M059J (cell line): ENCODE measurements around the gene APOA5. TPM values are rescaled to one million over a fixed set of nuclear protein-coding genes. Genes with fewer than 3 reads are reported as not detected.
"Not testable (repeated sequence)": the region's sequence is repeated elsewhere in the genome, so short reads cannot be mapped to it uniquely, and the experiment has no call there.

ENCODE experiments used
- DNase-seq: peaks from one replicate; pipeline ENCODE4 v3.0.0-alpha.2; 2012; ENCODE audit warnings: low read depth
- total RNA-seq: library from RNA; depleted of rRNA; stranded (reverse); fragments of >200 nt; shearing (Covaris generic); gene quantifications from 2 replicates; pipeline ENCODE4 v1.2.3, GENCODE V29; 2014; rRNA removed

The APOA5 gene
- total RNA-seq, 1 experiment from 2014 or later = not detected

DNA sequence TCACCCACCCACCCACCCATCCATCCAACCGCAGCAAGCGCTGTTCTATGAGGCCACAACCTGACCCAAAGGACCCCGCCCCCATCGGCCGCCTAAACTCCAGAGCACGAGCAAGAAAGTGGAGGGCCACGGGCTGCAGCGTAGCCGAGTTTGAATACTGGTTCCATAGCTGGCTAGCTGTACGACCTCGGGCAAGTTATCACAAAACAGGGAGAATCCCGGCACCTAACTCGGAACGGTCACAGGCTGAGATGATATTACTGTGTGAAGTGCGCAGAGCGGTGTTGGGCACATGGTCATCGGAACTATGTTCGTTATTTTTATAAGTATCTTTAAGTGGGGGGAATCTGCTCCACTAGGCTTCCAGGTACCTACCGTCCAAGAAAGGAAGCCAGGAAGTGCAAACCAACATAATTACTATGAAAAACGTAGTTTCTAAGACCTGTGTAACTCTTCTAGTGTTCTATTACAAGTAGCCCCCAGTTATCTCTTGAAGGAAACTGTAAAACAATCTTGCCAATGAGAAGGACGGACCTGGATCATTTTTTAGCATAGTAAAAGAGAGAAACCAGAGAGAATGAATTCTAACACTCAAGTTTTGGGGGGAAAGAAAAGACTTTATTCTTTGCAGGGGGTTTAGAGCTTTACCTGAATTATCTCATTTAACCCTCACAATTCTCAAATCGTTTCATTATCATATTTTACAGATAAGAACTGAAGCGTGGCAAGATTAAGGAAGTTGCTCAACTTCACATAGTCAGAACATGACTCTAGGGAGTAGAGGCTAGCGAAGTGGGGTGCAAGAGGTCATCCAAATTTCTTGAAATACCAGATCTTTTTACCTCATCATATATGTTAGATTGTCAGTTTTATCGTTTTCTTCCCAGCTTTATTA lies 18.2 kb downstream of the APOA5 start:
- DNase-seq = peak; percentile 11

DNA sequence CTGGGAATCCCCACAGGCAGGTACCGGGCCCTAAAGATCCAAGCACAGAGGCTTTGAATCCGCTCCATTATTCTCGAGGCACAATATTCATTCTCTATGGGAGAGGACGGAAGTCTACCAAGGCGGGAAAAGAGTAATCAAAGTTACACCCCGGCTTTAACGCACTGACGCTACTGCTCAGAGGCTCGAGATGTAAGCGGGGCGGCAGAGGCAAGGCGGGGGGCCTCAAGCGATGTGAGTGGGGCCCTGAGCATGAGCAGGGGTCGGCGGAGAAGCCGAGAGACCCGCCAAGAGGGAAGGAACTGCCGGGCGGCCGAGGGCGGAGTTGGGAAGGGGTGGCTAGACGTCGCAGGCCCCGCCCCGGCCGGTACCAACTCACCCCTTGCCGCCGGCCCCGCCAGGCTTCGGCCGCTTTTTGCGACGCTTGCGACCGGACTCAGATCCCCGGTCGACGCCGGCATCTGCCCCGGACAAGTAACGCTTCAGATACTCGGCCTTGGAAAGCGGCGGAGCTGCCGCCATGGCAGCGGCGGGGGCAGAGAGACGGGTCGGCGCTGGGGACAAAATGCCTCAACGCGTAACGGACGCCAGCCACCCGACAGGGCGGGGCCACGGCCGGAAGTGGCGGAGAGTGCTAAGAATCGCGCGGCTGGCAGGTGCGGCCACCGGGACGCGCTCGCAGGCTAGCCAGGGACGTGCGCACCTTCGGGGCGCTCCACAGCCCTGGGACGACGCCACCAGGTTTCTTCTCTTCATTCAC lies 19.1 kb downstream of the APOA5 start, which contains the start of gene BUD13:
Gene BUD13, minus strand, starts transcription at position 545 of the 760 bp plus-strand sequence. Its CDS starts 23 bp downstream, at position 522.
- peak; percentile 80 for DNase-seq

DNA sequence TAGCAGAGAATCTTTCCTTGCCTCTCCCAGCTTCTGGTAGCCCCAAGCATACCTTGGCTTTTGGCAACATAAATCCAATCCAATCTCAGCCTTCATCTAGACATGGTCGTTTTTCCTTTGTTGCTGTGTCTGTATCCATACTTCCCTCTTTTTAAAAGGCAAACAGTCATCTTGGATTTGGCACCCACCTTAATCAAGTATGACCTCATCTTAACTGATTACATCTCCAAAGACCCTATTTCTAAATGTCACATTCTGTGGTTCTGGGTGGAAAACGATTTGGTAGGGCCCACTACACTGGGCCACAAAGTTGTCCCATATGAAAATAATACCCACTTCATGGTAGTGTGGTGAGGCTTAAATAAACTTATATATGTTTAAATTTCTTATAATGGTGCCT lies 19.7 kb downstream of the APOA5 start:
- DNase-seq = peak; percentile 12

DNA sequence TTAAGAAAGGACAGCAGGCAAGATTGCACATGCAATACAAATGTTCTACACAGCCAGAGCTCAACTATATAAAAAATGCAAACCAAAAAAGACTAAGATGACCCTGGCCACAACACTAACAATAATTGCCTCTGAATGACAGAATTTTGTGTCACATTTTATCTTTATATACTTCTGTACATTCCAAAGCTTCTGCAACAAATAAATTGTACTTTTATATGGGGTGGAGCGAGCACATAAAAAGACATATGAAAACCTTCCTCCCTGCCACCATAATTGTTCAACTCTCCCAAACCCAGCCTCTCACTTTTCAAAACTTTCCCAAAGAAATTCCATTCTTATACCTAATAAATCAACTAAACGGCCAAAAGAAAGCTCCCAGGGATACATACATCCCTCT lies 29.5 kb downstream of the APOA5 start:
- no peak for DNase-seq

DNA sequence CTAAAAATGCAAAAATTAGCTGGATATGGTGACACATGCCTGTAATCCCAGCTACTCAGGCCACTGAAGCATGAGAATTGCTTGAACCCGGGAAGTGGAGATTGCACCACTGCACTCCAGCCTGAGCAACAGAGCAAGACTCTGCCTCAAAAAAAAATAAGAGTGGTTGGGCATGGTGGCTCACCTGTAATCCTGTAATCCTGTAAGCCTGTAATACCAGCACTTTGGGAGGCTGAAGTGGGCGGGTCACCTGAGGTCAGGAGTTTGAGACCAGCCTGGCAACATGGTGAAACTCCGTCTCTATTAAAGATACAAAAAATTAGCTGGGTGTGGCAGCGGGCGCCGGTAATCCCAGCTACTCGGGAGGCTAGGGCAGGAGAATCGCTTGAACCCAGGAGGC lies 35.6 kb downstream of the APOA5 start:
- DNase-seq = not testable (repeated sequence)

DNA sequence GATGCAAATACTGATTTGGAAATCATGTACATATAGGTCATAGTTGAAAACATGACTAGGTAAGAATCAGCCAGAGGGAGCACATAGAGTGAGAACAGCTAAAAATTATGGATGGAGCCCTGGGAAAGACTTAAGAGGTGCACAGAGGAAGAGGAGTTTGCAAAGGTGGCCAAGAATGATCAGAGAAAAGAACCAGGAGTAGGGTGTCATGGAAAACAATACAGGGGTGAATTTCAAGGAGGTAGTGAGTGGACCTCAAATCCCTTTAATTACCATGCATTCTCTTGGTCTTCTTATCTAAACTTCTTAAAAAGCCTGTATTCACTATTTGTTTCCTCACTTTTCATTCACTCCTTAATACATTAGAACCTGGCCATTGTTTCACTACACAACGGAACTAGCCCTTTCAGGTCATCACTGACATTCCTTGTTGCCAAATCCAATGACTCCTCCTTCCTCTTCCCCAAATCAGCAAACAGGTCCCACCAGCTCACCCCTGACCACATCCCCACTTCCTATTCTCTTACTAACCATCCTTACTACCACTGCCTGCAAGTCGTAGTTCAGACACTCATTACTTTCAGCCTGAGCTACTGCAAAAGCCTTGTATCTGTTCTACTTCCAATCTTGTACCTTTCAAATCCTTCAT lies 41.5 kb downstream of the APOA5 start:
- no peak for DNase-seq

DNA sequence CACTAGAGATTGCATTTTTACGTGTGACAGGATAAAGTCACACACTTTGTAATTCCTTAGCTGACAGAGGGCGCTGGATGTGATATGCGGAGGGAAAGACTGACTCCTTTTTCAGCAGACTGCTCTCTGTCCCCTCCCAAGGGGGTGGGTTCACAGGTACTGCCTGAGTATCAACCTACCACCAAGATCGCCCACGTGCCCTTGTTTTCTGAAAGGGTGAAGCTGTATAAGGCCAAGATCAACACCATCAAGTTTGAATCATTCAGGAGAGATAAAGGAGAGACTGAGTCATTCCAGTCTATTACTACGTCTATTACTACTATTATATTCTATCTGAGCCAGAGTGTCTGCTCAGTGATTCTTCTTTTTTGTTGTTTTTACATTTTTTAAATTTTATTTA lies 49.6 kb downstream of the APOA5 start:
- no peak for DNase-seq

DNA sequence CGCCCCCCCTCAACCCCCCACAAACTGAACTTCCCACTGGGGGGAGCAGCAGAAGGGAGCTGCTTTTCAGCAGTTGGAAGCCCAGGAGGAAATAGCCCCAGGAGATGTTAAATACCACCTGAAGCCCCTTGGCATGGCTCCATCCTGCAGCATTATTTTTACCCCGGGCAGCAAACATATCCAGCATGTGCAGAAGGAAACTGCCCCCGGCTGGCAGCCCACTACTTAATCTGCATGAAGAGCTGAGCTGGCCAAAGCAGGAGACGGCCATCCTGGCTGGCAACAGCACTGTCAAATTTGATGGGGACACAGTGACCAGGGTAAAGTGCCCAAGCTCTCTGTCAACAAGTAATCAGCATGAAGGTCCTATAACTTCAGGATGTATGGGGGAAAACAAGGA lies 50.9 kb downstream of the APOA5 start:
- DNase-seq = no peak

Other genes starting within 250 kb of the APOA5 start
- gene BUD13, start 18.9 kb downstream of the APOA5 start, total RNA-seq = 18.5 and 26.4 TPM in 2 replicates
- 59.8 and 98.2 TPM in 2 replicates for gene ZPR1, start 3.9 kb downstream of the APOA5 start, total RNA-seq
- gene APOA4, start 31.4 kb upstream of the APOA5 start, total RNA-seq = not detected in 2 replicates
- not detected in 2 replicates for gene APOC3, start 38.0 kb upstream of the APOA5 start, total RNA-seq
- gene APOA1, start 45.7 kb upstream of the APOA5 start, total RNA-seq = not detected in 2 replicates